HG02852 (cell line): ENCODE measurements around the gene SMYD5.
"Not testable (repeated sequence)": the region's sequence is repeated elsewhere in the genome, so short reads cannot be mapped to it uniquely, and the experiment has no call there.

Experiments
- ATAC-seq: cut with Tn5 transposase; IDR thresholded peaks from one replicate; pipeline ENCODE4 v1.9.1; 2021; ENCODE audit warnings: mild to moderate bottlenecking, moderate library complexity; ENCODE audit not compliant: unreplicated experiment

The SMYD5 gene

DNA sequence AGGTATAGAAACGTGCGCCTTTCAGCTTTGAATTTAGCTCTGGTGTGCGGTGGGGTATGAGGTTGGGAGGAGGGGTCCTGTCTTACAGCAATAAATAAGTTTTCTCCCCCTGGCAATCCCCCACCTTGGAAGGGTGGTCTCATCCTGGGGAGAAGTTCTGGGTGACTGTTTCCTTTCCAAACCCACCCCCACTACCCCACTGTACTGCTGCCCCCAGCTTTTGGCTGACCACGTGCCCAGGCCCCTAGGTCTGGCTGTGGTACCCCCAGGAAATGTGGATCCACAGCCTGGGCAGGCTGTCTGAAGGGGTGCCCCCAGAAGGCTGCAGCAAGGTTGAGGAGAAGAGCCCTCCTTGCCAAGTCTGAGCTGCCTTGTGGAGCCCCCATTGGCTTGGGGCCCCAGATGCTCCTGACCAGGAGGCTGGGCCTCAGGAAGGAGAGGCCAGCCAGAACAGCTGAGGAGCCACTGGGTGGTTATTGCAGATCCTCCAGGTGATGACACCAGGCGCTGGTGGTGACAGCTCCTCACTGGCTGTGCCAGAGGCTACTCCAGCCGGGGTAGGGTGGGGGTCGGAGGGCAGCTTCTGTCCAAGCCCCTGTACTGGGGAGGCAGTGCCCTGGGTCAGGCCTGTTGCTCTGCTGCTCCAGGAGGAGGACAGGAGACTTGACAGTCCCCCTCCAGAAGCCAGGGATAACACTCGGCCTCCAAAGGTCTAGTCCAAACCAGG lies 44.3 kb downstream of the SMYD5 start:
- ATAC-seq = no peak

DNA sequence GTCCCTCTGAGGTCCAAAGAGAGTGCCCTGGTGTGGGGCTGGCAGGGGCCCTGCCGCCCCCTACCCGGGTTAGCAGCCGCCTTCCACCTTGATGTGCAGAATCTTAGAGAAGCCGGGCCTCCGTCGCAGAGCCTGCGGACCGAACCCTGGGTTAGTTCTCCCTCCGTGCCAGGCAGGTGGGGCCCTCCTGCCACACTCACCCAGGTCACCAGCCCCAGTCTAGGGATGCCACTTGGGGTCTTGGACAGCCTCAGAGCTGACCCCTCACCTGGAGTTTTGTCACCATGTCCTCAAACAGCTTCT lies 44.8 kb downstream of the SMYD5 start:
- no peak for ATAC-seq

DNA sequence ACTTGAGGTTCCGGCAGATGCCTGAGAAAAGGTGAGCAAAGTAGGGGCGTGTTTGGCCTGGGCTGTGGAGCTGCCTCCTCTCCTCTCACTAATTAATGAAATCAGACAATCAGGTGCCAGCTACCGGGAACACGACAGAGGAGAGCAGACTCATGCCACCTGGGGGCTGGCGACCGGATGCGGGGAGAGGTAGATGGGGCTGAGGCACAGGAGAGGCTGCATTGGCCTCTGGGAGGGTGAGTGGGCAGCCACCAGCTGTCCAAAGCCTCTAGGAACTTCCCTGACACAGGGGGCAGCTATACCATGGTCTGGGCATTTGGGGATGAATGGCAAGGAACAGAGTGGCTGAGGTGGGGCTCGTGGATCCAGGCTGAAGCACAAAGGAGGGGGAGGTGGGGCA lies 45.2 kb downstream of the SMYD5 start:
- ATAC-seq = no peak

- no peak for ATAC-seq
Observed at GRCh38 chr2:73259704-73260337, 45.8 kb downstream of the SMYD5 start.

DNA sequence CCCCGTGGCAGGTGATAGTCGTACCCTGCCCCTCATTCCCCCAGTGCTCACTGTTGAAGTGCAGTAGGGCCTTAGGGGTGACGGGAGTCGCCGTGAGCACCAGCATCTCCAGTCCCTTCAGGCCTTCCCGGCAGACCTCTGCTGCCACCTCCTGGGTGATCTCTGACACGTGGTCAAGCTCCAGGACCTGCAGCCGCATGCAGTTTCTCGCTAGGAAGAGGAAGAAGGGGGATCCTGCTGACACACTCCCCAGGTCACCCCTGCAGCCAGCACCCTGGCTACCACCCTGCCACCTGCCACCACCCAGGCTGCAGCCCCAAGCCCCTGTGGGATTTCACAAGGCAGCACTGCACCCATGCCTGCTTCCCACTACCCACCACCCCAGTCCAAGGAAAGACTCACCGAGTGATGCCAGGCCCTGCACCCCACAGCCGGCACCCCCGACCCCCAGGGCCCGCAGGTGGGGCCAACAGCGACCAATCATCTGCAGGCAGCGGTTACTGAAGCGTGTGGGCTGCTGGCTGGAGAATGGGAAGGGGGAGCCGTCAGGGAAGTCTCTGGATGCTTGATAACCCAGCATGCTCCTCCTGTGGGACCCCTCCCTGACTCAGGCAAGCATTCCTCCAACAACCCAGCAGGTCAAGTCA lies 46.4 kb downstream of the SMYD5 start:
- no peak for ATAC-seq

GRCh38 chr2:73262108-73262651 lies 48.1 kb downstream of the SMYD5 start:
- ATAC-seq = no peak

GRCh38 chr2:73262691-73263429 lies 48.8 kb downstream of the SMYD5 start:
- ATAC-seq = not testable (repeated sequence)

GRCh38 chr2:73263540-73264331 lies 49.7 kb downstream of the SMYD5 start:
- no peak for ATAC-seq

- no peak for ATAC-seq
Observed at GRCh38 chr2:73264332-73264606, 50.2 kb downstream of the SMYD5 start.

GRCh38 chr2:73264783-73265182 lies 50.7 kb downstream of the SMYD5 start:
- no peak for ATAC-seq

GRCh38 chr2:73265298-73266060 lies 51.4 kb downstream of the SMYD5 start:
- no peak for ATAC-seq

DNA sequence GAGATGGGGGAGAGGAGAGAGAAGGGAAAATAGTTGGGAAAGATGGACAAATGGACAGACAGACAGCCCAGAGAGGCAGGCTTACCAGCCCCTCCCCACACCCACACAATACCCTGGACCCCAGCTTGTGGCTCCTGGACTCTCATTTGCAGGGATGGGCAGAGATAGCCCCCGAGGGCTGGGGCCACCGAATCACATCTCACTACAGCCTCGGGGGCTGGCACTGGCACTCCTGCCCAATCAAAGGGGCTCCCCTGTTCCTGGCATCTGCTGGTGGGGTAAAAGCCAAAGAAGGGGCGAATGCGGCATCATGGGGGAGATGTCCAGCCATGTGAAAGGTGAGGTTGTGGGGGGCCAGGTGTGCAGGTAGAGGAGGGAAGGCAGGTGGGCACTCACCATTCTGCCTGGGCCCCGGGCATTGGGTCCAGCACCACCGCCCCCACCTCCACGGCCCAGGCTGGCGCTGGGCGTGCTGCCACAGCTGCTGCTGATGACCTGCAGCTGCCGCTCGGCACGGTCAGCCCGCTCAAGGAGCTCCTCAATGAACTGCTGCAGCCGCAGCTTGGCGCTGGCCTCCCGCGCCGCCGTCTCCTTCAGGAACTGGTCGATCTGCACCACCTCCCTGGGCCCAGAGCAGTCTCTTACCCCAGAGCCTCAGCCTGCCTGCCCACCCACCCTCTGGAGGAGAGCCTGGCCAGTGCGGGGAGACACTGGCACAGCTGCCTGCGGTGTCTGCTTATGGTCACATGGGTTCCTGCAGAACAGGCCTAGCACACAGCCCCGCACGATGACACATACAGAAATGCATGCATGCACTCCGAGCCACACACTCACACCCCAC lies 52.2 kb downstream of the SMYD5 start:
- no peak for ATAC-seq

GRCh38 chr2:73267008-73267407 lies 53.0 kb downstream of the SMYD5 start:
- ATAC-seq = no peak

DNA sequence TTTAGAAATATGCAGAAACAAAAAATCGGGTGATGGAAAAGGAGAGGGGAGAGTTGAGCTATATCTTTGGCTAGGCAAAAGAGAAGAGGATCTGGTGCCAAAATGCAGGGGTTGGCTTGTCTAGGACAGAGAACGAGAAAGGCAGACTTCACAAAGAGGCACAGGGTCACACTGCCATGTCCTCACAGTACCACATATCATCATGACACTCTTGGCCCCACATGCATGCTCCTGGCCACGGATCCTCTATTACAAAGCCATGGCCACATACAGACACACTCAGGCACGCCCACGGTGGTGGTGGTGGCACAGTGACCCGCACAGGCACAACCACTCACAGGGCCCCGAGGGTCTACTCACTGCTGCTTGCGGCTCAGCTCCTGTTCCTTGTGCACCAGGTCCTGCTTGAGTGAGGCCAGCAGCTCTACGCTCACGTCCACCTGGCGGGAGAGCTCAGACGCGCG lies 54.4 kb downstream of the SMYD5 start:
- no peak for ATAC-seq

DNA sequence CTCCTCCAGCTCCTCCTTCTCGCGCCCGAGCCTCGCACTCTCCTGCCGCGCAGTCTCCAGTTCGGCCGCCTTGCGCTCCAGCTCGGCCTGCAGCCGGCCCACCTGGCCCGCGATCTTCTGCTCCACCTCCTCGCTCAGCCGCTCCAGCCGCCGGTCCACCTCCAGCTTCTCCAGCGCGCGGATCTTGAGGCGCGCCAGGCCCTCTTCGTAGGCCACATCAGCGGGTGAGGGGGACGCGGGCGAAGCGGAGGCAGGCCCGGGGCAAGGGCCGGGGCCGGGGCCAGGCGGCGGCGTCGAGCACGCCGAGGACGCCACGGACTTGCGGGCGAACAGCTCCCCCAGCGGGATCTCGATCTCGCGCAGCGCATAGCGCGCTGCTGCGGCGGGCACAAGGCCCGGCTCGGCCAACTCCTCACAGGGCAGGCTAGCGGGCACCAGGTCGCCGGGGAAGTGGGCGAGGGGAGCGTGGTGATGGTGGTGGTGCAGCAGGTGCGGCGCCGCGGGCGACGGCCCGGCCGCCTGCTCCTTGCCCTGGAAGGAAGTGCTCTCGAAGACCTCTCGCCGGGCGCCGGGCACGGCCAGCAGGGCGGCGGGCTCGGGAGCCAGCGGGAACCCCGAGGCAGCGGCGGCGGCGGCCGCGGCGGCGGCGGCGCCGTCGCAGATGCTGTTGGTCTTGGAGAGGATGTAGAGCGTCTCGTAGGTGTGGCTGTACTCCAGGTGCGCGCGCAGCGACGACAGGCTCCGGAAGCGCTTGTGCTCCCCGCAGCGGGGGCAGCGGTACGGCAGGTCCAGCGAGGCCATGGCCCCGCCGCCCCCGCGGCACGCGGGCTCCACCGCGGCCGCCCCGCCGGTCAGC lies 55.0 kb downstream of the SMYD5 start:
- peak; percentile 67 for ATAC-seq

DNA sequence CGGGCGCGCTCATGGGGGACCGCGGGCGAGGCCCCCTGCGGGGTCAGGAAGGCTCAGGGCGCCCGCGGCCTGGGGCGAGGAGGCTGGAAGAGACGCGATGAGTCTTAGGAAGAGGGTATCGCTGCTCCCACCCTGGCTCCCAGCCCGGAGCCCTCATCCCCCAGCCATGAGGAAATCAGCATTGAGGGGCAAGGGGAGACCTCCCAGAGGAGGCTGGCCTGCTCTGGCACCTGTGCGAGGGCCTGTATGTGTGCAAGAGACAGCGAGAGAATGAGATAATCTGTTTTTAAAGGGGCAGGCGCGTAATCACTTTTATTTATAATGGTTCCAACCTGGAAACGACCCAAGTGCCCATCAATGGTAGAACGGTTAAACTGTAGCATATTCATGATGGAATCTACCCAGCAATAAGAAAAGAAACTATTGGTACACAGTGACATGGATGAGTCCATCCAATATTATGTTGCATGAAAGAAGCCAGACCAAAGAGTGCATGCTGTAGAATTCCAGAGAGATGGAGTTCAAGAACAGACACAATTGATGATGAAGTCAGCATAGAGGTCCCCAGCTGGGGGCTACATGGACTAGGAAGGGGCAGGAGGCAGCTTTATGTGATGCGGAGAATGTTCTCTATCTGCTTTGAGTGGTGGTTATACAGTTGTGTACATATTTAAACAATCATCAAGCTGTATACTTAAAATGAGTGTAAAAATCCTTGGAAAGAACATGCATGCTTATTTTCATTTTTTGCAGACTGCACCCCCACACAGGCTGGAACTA lies 55.8 kb downstream of the SMYD5 start:
- ATAC-seq = peak; percentile 7

GRCh38 chr2:73272270-73272669 lies 58.2 kb downstream of the SMYD5 start:
- no peak for ATAC-seq
